ENCODE measurements around the gene COBLL1.
A peak's percentile ranks its signal among the peaks of the same experiment; 100 is the strongest.
"Not testable (repeated sequence)": the region's sequence is repeated elsewhere in the genome, so short reads cannot be mapped to it uniquely, and the experiment has no call there.

Gene COBLL1

GRCh38 chr2:164747783-164748433 lies 93.7 kb downstream of the COBLL1 start:
- DNase-seq: no peak

- no peak for DNase-seq
Observed at GRCh38 chr2:164747140-164747539, 94.5 kb downstream of the COBLL1 start.

GRCh38 chr2:164746713-164747112 lies 94.9 kb downstream of the COBLL1 start:
- no peak for DNase-seq

- DNase-seq: no peak
Observed at GRCh38 chr2:164745012-164745797, 96.4 kb downstream of the COBLL1 start.

GRCh38 chr2:164742738-164743317 lies 98.8 kb downstream of the COBLL1 start:
- no peak for DNase-seq

GRCh38 chr2:164739966-164740365 lies 101.7 kb downstream of the COBLL1 start:
- no peak for DNase-seq

GRCh38 chr2:164737612-164738081 lies 104.0 kb downstream of the COBLL1 start:
- peak in 1 of 5 experiments; percentile 52 for DNase-seq

GRCh38 chr2:164735309-164735919 lies 106.2 kb downstream of the COBLL1 start:
- no peak for DNase-seq

- no peak for DNase-seq
Observed at GRCh38 chr2:164734196-164734595, 107.4 kb downstream of the COBLL1 start.

- no peak for DNase-seq
Observed at GRCh38 chr2:164725542-164725941, 116.1 kb downstream of the COBLL1 start.

GRCh38 chr2:164722616-164723338 lies 118.8 kb downstream of the COBLL1 start:
- DNase-seq: no peak

- DNase-seq: no peak
Observed at GRCh38 chr2:164721430-164721829, 120.2 kb downstream of the COBLL1 start.

GRCh38 chr2:164719996-164720941 lies 121.4 kb downstream of the COBLL1 start:
- no peak for DNase-seq

GRCh38 chr2:164717000-164717803 lies 124.4 kb downstream of the COBLL1 start:
- DNase-seq: peak in 1 of 5 experiments; percentile 2

- no peak for DNase-seq
Observed at GRCh38 chr2:164714471-164714870, 127.2 kb downstream of the COBLL1 start.

- DNase-seq: no peak
Observed at GRCh38 chr2:164711766-164712138, 129.9 kb downstream of the COBLL1 start.

GRCh38 chr2:164710837-164711765 lies 130.5 kb downstream of the COBLL1 start:
- DNase-seq: no peak

- DNase-seq: not testable (repeated sequence)
Observed at GRCh38 chr2:164710252-164710836, 131.3 kb downstream of the COBLL1 start.

GRCh38 chr2:164706522-164706921 lies 135.1 kb downstream of the COBLL1 start:
- no peak for DNase-seq
